H9 (cell line): ENCODE results near the gene TBC1D9B. TPM values are rescaled to one million over a fixed set of nuclear protein-coding genes. Genes with fewer than 3 reads are reported as not detected.

Experiments used
- DNase-seq: peaks from one replicate; pipeline ENCODE4 v3.0.0-alpha.2; 2017
- H2AFZ ChIP-seq: one replicate; pipeline ENCODE4 v1.6.1; 2013; ENCODE audit warnings: mild to moderate bottlenecking, low read length, control low read depth, moderate library complexity
- H2AK5ac ChIP-seq: 2 replicates; pipeline ENCODE4 v1.6.1; 2013; ENCODE audit warnings: low read length, control low read depth, mixed read lengths; ENCODE audit not compliant: insufficient read length
- H2BK120ac ChIP-seq: one replicate; pipeline ENCODE4 v1.6.1; 2013; ENCODE audit warnings: low read depth, mild to moderate bottlenecking, low read length, control low read depth, inconsistent platforms; ENCODE audit not compliant: poor library complexity, severe bottlenecking
- H2BK12ac ChIP-seq: 2 replicates; pipeline ENCODE4 v1.6.1; 2013; ENCODE audit warnings: low read length, control low read depth, mixed read lengths, low read depth; ENCODE audit not compliant: insufficient read length
- H2BK15ac ChIP-seq: 2 replicates; pipeline ENCODE4 v1.6.1; 2013; ENCODE audit warnings: low read depth, low read length, control low read depth
- H2BK20ac ChIP-seq: one replicate; pipeline ENCODE4 v1.6.1; 2013; ENCODE audit warnings: low read depth, mild to moderate bottlenecking, low read length, control low read depth, inconsistent platforms; ENCODE audit not compliant: poor library complexity, severe bottlenecking
- H2BK5ac ChIP-seq: 2 replicates; pipeline ENCODE4 v1.6.1; 2013; ENCODE audit warnings: low read length, control low read depth, mixed read lengths; ENCODE audit not compliant: insufficient read length
- H3K14ac ChIP-seq: 2 replicates; pipeline ENCODE4 v1.6.1; 2013; ENCODE audit warnings: low read length, control low read depth; ENCODE audit not compliant: insufficient read depth
- H3K18ac ChIP-seq: 2 replicates; pipeline ENCODE4 v1.6.1; 2013; ENCODE audit warnings: low read depth, mild to moderate bottlenecking, mixed read lengths, low read length, control low read depth; ENCODE audit not compliant: insufficient read length
- H3K23ac ChIP-seq: 2 replicates; pipeline ENCODE4 v1.6.1; 2013; ENCODE audit warnings: low read length, control low read depth, mixed read lengths, low read depth; ENCODE audit not compliant: insufficient read length
- H3K23me2 ChIP-seq: 2 replicates; pipeline ENCODE4 v1.6.1; 2013; ENCODE audit warnings: low read depth, mild to moderate bottlenecking, mixed read lengths, low read length, control low read depth; ENCODE audit not compliant: insufficient read length, poor library complexity, severe bottlenecking
- H3K27ac ChIP-seq: 2 replicates; pipeline ENCODE4 v1.5.1; 2013; ENCODE audit warnings: low read length, control low read depth, mixed read lengths, low read depth; ENCODE audit not compliant: insufficient read length
- H3K27me3 ChIP-seq: 2 replicates; pipeline ENCODE4 v1.6.1; 2013; ENCODE audit warnings: low read length, control low read depth, inconsistent platforms; ENCODE audit not compliant: insufficient read depth
- H3K4ac ChIP-seq: 2 replicates; pipeline ENCODE4 v1.6.1; 2013; ENCODE audit warnings: low read depth, mild to moderate bottlenecking, control low read depth, inconsistent platforms, low read length, moderate library complexity
- H3K4me1 ChIP-seq: 2 replicates; pipeline ENCODE4 v1.6.1; 2013; ENCODE audit warnings: low read length, control low read depth, inconsistent platforms; ENCODE audit not compliant: insufficient read depth
- H3K4me2 ChIP-seq: 2 replicates; pipeline ENCODE4 v1.6.1; 2013; ENCODE audit warnings: low read length, control low read depth, mixed read lengths; ENCODE audit not compliant: insufficient read length, insufficient read depth
- H3K56ac ChIP-seq: 2 replicates; pipeline ENCODE4 v1.6.1; 2013; ENCODE audit warnings: low read depth, mild to moderate bottlenecking, mixed read lengths, low read length, control low read depth; ENCODE audit not compliant: insufficient read length
- H3K79me1 ChIP-seq: 2 replicates; pipeline ENCODE4 v1.6.1; 2013; ENCODE audit warnings: low read depth, mild to moderate bottlenecking, moderate library complexity, low read length, control low read depth, inconsistent platforms; ENCODE audit not compliant: insufficient read depth, poor library complexity, severe bottlenecking
- H3K79me2 ChIP-seq: 2 replicates; pipeline ENCODE4 v1.6.1; 2013; ENCODE audit warnings: low read length, control low read depth, inconsistent platforms; ENCODE audit not compliant: insufficient read depth
- H3K9ac ChIP-seq: 2 replicates; pipeline ENCODE4 v1.6.1; 2013; ENCODE audit warnings: low read length, control low read depth, mixed read lengths; ENCODE audit not compliant: insufficient read length; ENCODE audit errors: extremely low read depth
- H3K9me3 ChIP-seq: one replicate; pipeline ENCODE4 v1.6.1; 2013; ENCODE audit warnings: low read depth, low read length, inconsistent platforms; ENCODE audit not compliant: control insufficient read depth
- H3T11ph ChIP-seq: one replicate; pipeline ENCODE4 v1.6.1; 2013; ENCODE audit warnings: mild to moderate bottlenecking, low read length, control low read depth, inconsistent platforms
- H4K20me1 ChIP-seq: one replicate; pipeline ENCODE4 v1.6.1; 2013; ENCODE audit not compliant: control insufficient read depth, insufficient read length, insufficient read depth
- H4K5ac ChIP-seq: 2 replicates; pipeline ENCODE4 v1.6.1; 2013; ENCODE audit warnings: low read depth, mild to moderate bottlenecking, mixed read lengths, low read length, control low read depth; ENCODE audit not compliant: insufficient read length
- H4K8ac ChIP-seq: replicated peaks from 2 replicates; pipeline ENCODE4 v1.6.1; 2013; ENCODE audit warnings: low read length, control low read depth, mixed read lengths, low read depth; ENCODE audit not compliant: insufficient read length
- H4K91ac ChIP-seq: 2 replicates; pipeline ENCODE4 v1.6.1; 2013; ENCODE audit warnings: low read depth, mild to moderate bottlenecking, moderate library complexity, mixed read lengths, low read length, control low read depth; ENCODE audit not compliant: insufficient read length
- H3K27ac Mint-ChIP-seq, 3 experiments: 2 replicates in 2 of 3; 3 replicates in 1 of 3; pipeline ENCODE4 v1.8.0; 2020 to 2021; ENCODE audit warnings: mixed read lengths in 3 of 3, mild to moderate bottlenecking in 1 of 3, moderate library complexity in 1 of 3
- H3K27me3 Mint-ChIP-seq: 2 replicates; pipeline ENCODE4 v1.8.0; 2021; ENCODE audit warnings: low read depth, mild to moderate bottlenecking, moderate library complexity, mixed read lengths
- H3K36me3 Mint-ChIP-seq, 3 experiments: 2 replicates in 2 of 3; 3 replicates in 1 of 3; pipeline ENCODE4 v1.8.0; 2020 to 2021; ENCODE audit warnings: low read depth in 3 of 3, mixed read lengths in 3 of 3; ENCODE audit not compliant: insufficient read depth in 1 of 3
- H3K4me1 Mint-ChIP-seq, 2 experiments: 2 replicates each; pipeline ENCODE4 v1.8.0; 2020; ENCODE audit warnings: mixed read lengths in 2 of 2
- H3K4me3 Mint-ChIP-seq, 2 experiments: 2 replicates in 1 of 2; 3 replicates in 1 of 2; pipeline ENCODE4 v1.8.0; 2020 to 2021; ENCODE audit warnings: mild to moderate bottlenecking in 2 of 2, mixed read lengths in 2 of 2, moderate library complexity in 1 of 2
- H3K9me3 Mint-ChIP-seq, 2 experiments: 2 replicates in 1 of 2; 3 replicates in 1 of 2; pipeline ENCODE4 v1.8.0; 2020; ENCODE audit warnings: mild to moderate bottlenecking in 2 of 2, mixed read lengths in 2 of 2, moderate library complexity in 1 of 2
- WGBS: extraction: QIAGEN DNeasy Blood & Tissue Kit; methylation state at CpG from one replicate; pipeline ENCODE4 v1.1.7; 2013; ENCODE audit warnings: missing lambda C conversion rate, low lambda C conversion rate, mixed read lengths; ENCODE audit not compliant: insufficient read length; ENCODE audit errors: extremely low coverage; 5-methylcytosine and 5-hydroxymethylcytosine counted together
- total RNA-seq: library from RNA; stranded (reverse); gene quantifications from 2 replicates; pipeline ENCODE4 v1.2.1, GENCODE V29; 2021
- TF ChIP-seq, protein P1 (sequence below): fragments of 200-600 bp; sonication (generic); conservative IDR thresholded peaks from 3 replicates; pipeline ENCODE4 v1.8.0; 2021; ENCODE audit warnings: antibody characterized with exemption, mild to moderate bottlenecking

Gene TBC1D9B
- total RNA-seq, 1 experiment from 2014 or later = 62.1 TPM

GRCh38 chr5:179821298-179822058 is 86.2 kb downstream of the TBC1D9B start:
- no peak overlapping the region for H2AK5ac ChIP-seq
- no peak overlapping the region for H3K23ac ChIP-seq
- H4K5ac ChIP-seq = no peak overlapping the region
- H2BK5ac ChIP-seq = no peak overlapping the region
- H3T11ph ChIP-seq = no peak overlapping the region
- peak overlapping the region; percentile 72 for H3K14ac ChIP-seq
- H3K27ac ChIP-seq = no peak overlapping the region
- peaks cover 3% of the 10 kb centered on the region; the same call in 1 of the 2 replicates for H3K4me1 ChIP-seq
- H3K18ac ChIP-seq = peak overlapping the region; percentile 74
- H2BK15ac ChIP-seq = no peak overlapping the region
- Mint-ChIP-seq H3K27ac (peak overlapping the region; percentile 40 to 94 (median 93); a peak in 3 of 7 replicates), H3K4me3 (peak overlapping the region; percentile 88 to 93), H3K36me3 (peaks cover 24 to 38% (median 37%) of the 10 kb centered on the region in 3 experiments), H3K4me1 (peaks cover 30 to 33% of the 10 kb centered on the region in 2 experiments), H3K27me3 (peaks cover 6% of the 10 kb centered on the region), H3K9me3 (no peaks in the 10 kb centered on the region; a peak in 1 of 5 replicates)
- H4K91ac ChIP-seq = no peak overlapping the region
- H2BK20ac ChIP-seq = no peak overlapping the region
- H3K4ac ChIP-seq = no peak overlapping the region
- no peak overlapping the region for H2BK12ac ChIP-seq
- peaks cover 13% of the 10 kb centered on the region for H3K23me2 ChIP-seq
- H3K79me2 ChIP-seq = peaks cover 9% of the 10 kb centered on the region; the same call in 1 of the 2 replicates
- no peaks in the 10 kb centered on the region for H4K20me1 ChIP-seq
- no CpG with 5 or more reads among the region's 54 CpGs for WGBS
- H3K9me3 ChIP-seq = no peaks in the 10 kb centered on the region
- no peak overlapping the region for H4K8ac ChIP-seq
- H2BK120ac ChIP-seq = no peak overlapping the region
- TF ChIP-seq, protein P1, sequence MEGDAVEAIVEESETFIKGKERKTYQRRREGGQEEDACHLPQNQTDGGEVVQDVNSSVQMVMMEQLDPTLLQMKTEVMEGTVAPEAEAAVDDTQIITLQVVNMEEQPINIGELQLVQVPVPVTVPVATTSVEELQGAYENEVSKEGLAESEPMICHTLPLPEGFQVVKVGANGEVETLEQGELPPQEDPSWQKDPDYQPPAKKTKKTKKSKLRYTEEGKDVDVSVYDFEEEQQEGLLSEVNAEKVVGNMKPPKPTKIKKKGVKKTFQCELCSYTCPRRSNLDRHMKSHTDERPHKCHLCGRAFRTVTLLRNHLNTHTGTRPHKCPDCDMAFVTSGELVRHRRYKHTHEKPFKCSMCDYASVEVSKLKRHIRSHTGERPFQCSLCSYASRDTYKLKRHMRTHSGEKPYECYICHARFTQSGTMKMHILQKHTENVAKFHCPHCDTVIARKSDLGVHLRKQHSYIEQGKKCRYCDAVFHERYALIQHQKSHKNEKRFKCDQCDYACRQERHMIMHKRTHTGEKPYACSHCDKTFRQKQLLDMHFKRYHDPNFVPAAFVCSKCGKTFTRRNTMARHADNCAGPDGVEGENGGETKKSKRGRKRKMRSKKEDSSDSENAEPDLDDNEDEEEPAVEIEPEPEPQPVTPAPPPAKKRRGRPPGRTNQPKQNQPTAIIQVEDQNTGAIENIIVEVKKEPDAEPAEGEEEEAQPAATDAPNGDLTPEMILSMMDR = peak; percentile 11; the same call in 1 of the 3 replicates
- peak overlapping the region; percentile 30 for H3K9ac ChIP-seq
- H3K4me2 ChIP-seq = peak overlapping the region; percentile 79
- H3K27me3 ChIP-seq = no peaks in the 10 kb centered on the region
- H3K79me1 ChIP-seq = peaks cover 10% of the 10 kb centered on the region
- H2AFZ ChIP-seq = no peak overlapping the region
- H3K56ac ChIP-seq = no peak overlapping the region
- DNase-seq = peak; percentile 87
